ENCODE results near the gene SSH2.
A peak's percentile ranks its signal among the peaks of the same experiment; 100 is the strongest.

SSH2 gene

DNA sequence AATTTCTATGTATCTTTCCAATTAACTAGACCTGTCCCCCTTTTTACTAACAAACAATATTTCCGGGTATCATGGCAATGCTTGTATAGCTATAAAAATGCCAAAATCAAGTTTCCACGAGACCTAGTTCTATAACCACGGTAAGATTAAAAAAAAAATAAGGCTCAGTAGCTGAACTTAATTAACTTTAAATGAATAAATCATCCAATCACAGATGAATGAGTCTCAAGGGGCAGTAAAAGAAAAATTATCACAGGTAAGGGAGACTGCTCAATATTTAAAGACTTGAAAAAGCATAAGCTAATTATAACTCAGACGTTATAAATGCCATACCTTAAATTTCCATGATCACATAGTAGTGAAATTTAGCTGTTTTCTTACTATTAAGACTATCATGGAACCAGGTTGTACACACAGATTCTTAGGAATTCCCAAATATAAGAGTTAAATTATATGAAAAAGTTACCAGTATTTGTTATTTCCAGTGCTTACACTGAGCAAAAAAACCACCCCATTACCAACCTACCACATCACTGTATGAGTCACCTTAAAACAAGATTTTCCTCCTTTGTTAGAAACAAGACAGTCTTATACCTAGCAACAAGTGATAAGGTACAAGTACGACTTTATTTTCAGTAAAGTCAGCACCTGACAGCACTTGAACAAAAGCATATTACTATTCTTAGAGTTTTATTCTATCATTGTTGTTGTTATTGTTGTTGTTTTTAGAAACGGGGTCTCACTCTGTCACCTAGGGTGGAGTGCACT, 20.6 kb downstream of the SSH2 start:
- ChIA-PET POLR2A (interaction anchor here (1.2 kb wide), 1 partner anchor 18 kb away, joined by 3 read pairs; no protein-coding TSS in a partner anchor), CTCF (interaction anchor here (0.6 to 2.0 kb wide), 6 partner anchors 13 to 1635 kb away, joined by 3 to 8 read pairs (median 3); no protein-coding TSS in a partner anchor)
- H3K4me1 ChIP-seq (ENCODE audit: control insufficient read depth, insufficient read depth, low read length) = no peaks in the 10 kb centered on the region
- H3K36me3 ChIP-seq (ENCODE audit: control insufficient read depth in 2 of 2, insufficient read depth in 1 of 2, low read length in 2 of 2) = no peaks in the 10 kb centered on the region; a peak in 1 of 3 replicates
- no peak for TF ChIP-seq TCF7L2 (IDR thresholded peaks at IDR 0.05; ENCODE audit: borderline replicate concordance, low read depth, low read length)
- TF ChIP-seq SCRT2 (tag by site-specific recombination; IDR thresholded peaks at IDR 0.05) = peak; percentile 40; the same call in 1 of the 2 replicates
- no peak overlapping the region for H3K4me3 ChIP-seq (ENCODE audit: low read depth, low read length)
- no peak overlapping the region for H3K27ac ChIP-seq (ENCODE audit: extremely low read depth, low read depth, low read length)
- H3K9me3 ChIP-seq (ENCODE audit: control insufficient read depth, insufficient read depth, low read depth, low read length) = no peaks in the 10 kb centered on the region

- Histone ChIP-seq H3K4me1 (ENCODE audit: control insufficient read depth, insufficient read depth, low read length) (no peaks in the 10 kb centered on the region), H3K27ac (ENCODE audit: extremely low read depth, low read depth, low read length) (no peak overlapping the region), H3K9me3 (ENCODE audit: control insufficient read depth, insufficient read depth, low read depth, low read length) (no peaks in the 10 kb centered on the region), H3K36me3 (ENCODE audit: control insufficient read depth in 2 of 2, insufficient read depth in 1 of 2, low read length in 2 of 2) (no peaks in the 10 kb centered on the region), H3K4me3 (ENCODE audit: low read depth, low read length) (no peak overlapping the region)
- TF ChIP-seq ZNF580 (tag by site-specific recombination; IDR thresholded peaks at IDR 0.05) (0 out of 2 replicates have a peak, but pooled peaks have one; percentile 24), ZNF146 (tag by site-specific recombination; IDR thresholded peaks at IDR 0.05) (peak; percentile 74)
- TF ChIP-seq, protein P1, sequence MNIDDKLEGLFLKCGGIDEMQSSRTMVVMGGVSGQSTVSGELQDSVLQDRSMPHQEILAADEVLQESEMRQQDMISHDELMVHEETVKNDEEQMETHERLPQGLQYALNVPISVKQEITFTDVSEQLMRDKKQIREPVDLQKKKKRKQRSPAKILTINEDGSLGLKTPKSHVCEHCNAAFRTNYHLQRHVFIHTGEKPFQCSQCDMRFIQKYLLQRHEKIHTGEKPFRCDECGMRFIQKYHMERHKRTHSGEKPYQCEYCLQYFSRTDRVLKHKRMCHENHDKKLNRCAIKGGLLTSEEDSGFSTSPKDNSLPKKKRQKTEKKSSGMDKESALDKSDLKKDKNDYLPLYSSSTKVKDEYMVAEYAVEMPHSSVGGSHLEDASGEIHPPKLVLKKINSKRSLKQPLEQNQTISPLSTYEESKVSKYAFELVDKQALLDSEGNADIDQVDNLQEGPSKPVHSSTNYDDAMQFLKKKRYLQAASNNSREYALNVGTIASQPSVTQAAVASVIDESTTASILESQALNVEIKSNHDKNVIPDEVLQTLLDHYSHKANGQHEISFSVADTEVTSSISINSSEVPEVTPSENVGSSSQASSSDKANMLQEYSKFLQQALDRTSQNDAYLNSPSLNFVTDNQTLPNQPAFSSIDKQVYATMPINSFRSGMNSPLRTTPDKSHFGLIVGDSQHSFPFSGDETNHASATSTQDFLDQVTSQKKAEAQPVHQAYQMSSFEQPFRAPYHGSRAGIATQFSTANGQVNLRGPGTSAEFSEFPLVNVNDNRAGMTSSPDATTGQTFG (tag by site-specific recombination; IDR thresholded peaks at IDR 0.05; ENCODE audit: borderline replicate concordance) = no peak
- ChIA-PET CTCF (interaction anchor here (0.7 to 2.1 kb wide), 3 partner anchors 24 to 182 kb away, joined by 3 to 13 read pairs (median 3); no protein-coding TSS in a partner anchor), POLR2A (interaction anchor here (0.7 kb wide), 1 partner anchor 107 kb away, joined by 3 read pairs; no protein-coding TSS in a partner anchor)
Measured at GRCh38 chr17:29906969-29907368, 23.1 kb downstream of the SSH2 start.

DNA sequence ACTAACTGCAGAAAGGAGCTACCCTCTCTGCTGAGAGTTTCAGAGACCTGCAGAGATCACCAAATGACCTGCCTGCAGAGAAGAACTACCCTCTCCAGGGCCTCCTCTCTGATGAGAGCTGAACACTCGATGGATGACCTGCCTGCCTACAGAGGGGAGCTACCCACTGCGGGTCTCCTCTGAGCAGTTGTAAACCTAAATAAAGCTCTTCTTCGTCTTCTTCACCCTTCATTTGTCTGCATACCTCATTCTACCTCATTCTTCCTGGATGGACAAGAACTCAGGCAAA, 24.2 kb downstream of the SSH2 start:
- H3K36me3 ChIP-seq (ENCODE audit: control insufficient read depth in 2 of 2, insufficient read depth in 1 of 2, low read length in 2 of 2) = no peaks in the 10 kb centered on the region
- ChIA-PET CTCF (interaction anchor here (0.7 to 2.1 kb wide), 3 partner anchors 25 to 180 kb away, joined by 3 to 13 read pairs (median 3); no protein-coding TSS in a partner anchor), POLR2A (no interaction called here)
- H3K9me3 ChIP-seq (ENCODE audit: control insufficient read depth, insufficient read depth, low read depth, low read length) = no peaks in the 10 kb centered on the region
- H3K4me3 ChIP-seq (ENCODE audit: low read depth, low read length) = no peak overlapping the region
- TF ChIP-seq SETDB1 (IDR thresholded peaks at IDR 0.05; ENCODE audit: insufficient read length, low read length) (peak; percentile 38), OSR2 (tag by site-specific recombination; IDR thresholded peaks at IDR 0.05) (no peak)
- no peak overlapping the region for H3K27ac ChIP-seq (ENCODE audit: extremely low read depth, low read depth, low read length)
- no peaks in the 10 kb centered on the region for H3K4me1 ChIP-seq (ENCODE audit: control insufficient read depth, insufficient read depth, low read length)

GRCh38 chr17:29905086-29905878, 24.7 kb downstream of the SSH2 start:
- TF ChIP-seq, protein P2, sequence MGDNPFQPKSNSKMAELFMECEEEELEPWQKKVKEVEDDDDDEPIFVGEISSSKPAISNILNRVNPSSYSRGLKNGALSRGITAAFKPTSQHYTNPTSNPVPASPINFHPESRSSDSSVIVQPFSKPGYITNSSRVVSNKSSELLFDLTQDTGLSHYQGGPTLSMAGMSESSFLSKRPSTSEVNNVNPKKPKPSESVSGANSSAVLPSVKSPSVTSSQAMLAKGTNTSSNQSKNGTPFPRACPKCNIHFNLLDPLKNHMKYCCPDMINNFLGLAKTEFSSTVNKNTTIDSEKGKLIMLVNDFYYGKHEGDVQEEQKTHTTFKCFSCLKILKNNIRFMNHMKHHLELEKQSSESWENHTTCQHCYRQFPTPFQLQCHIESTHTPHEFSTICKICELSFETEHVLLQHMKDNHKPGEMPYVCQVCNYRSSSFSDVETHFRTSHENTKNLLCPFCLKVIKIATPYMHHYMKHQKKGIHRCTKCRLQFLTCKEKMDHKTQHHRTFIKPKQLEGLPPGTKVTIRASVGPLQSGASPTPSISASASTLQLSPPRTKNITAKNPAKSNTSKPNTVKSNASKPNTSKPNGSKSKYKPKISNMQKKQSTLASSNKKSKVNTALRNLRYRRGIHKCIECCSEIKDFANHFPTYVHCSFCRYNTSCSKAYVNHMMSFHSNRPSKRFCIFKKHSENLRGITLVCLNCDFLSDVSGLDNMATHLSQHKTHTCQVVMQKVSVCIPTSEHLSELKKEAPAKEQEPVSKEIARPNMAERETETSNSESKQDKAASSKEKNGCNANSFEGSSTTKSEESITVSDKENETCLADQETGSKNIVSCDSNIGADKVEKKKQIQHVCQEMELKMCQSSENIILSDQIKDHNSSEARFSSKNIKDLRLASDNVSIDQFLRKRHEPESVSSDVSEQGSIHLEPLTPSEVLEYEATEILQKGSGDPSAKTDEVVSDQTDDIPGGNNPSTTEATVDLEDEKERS (tag by site-specific recombination; IDR thresholded peaks at IDR 0.05) = peak; percentile 70; the same call in 1 of the 2 replicates
- TF ChIP-seq ZNF133 (tag by site-specific recombination; IDR thresholded peaks at IDR 0.05) (peak; percentile 90), REST (tag by site-specific recombination; IDR thresholded peaks at IDR 0.05) (no peak)
- H3K4me3 ChIP-seq (ENCODE audit: low read depth, low read length) = no peak overlapping the region
- H3K9me3 ChIP-seq (ENCODE audit: control insufficient read depth, insufficient read depth, low read depth, low read length) = no peaks in the 10 kb centered on the region
- no peak overlapping the region for H3K27ac ChIP-seq (ENCODE audit: extremely low read depth, low read depth, low read length)
- no peaks in the 10 kb centered on the region for H3K4me1 ChIP-seq (ENCODE audit: control insufficient read depth, insufficient read depth, low read length)
- POLR2A ChIA-PET = no interaction called here
- no peaks in the 10 kb centered on the region for H3K36me3 ChIP-seq (ENCODE audit: control insufficient read depth in 2 of 2, insufficient read depth in 1 of 2, low read length in 2 of 2)
- CTCF ChIA-PET = interaction anchor here (0.7 to 1.3 kb wide), 3 partner anchors 15 to 180 kb away, joined by 3 to 4 read pairs (median 3); no protein-coding TSS in a partner anchor

Data from HEK293 (cell line).